ENCODE data around the gene CD99L2.

CD99L2 gene

DNA sequence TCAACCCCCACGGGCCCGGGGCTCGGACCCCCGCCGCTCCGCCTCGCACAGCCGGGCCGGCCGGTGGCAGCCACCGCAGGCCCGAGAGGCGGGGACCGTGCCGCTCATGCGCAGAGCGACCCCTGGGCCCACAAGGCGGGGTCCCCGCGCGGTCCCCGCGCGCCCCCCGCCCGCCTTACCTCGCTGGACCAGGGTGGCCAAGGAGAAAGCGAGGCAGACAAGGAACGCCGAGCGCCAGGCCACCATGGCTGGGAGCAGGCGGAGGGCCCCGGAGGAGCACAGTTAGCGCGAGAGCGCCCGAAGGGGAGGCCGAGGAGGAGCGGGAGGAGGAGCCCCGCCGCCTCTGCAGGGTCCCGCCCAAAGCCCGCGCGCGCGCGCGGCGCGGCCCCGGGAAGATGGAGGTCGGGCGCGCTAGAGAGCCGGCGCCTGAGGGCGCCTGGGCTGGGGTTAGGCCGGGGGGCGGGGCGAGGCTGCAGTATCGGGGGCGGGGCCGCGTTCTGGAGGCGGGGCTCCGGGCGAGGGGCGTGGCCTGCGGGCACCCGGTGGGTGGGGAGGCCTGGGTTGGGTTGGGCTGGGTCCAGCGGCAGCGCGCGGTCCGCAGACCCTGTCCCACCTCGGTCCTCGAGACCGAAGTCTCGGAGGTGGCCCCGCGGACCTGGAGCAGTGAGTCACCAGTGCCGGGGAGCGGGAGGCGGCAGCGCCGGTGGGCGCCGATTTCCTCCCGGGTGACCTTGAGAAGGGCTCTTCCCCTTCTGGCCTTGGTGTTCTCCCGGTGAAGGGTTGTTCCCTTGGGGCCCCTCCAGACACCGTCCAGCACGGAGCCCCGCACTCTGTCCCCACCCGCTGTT lies at the start of gene CD99L2:
CD99L2 (minus strand) TSS at position 326 of the 848 bp plus-strand sequence; CDS start at position 246, 80 bp downstream.
- no peaks in the 10 kb centered on the region for H3K9me3 ChIP-seq (ENCODE audit: control insufficient read depth, insufficient read depth, low read length)
- H3K4me3 ChIP-seq (ENCODE audit: low read depth, low read length): peak within 1 kb of the TSS; percentile 73
- peak within 1 kb of the TSS; percentile 66 for H3K9ac ChIP-seq (ENCODE audit: low read depth, low read length)
- peaks cover 10% of the 10 kb centered on the region for H3K27me3 ChIP-seq (ENCODE audit: control insufficient read depth, insufficient read depth, low read length)
- no peaks in the 10 kb centered on the region for H3K36me3 ChIP-seq (ENCODE audit: control insufficient read depth, insufficient read depth, low read length)
- H3K4me1 ChIP-seq (ENCODE audit: control insufficient read depth, insufficient read depth, low read length): peaks cover 26% of the 10 kb centered on the region

DNA sequence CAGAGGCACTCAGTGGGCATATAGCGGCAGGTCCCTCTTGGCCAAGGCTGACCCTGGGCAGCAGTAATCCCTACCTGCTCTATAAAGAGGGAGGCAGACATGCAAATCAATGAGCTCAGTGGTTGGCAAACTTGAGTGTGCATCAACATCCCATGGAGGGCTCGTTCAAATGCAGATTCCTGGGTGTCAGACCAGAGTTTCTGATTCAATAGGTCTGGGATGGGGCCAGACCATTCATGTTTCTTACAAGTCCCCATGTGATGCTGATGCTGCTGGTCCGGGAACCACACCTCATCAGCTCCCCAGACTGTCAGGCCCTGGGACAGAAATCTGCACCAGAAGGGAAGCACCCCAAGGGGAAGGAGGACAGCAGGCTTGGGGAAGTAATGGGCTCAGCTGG lies 45.8 kb upstream of the CD99L2 start:
- H3K4me3 ChIP-seq (ENCODE audit: low read depth, low read length): no peak overlapping the region
- H3K27me3 ChIP-seq (ENCODE audit: control insufficient read depth, insufficient read depth, low read length): peaks cover 4% of the 10 kb centered on the region
- H3K4me1 ChIP-seq (ENCODE audit: control insufficient read depth, insufficient read depth, low read length): peaks cover 6% of the 10 kb centered on the region
- H3K9ac ChIP-seq (ENCODE audit: low read depth, low read length): no peak overlapping the region
- H3K9me3 ChIP-seq (ENCODE audit: control insufficient read depth, insufficient read depth, low read length): no peaks in the 10 kb centered on the region
- H3K36me3 ChIP-seq (ENCODE audit: control insufficient read depth, insufficient read depth, low read length): no peaks in the 10 kb centered on the region

- Histone ChIP-seq H3K27me3 (ENCODE audit: control insufficient read depth, insufficient read depth, low read length) (peaks cover 4% of the 10 kb centered on the region), H3K9me3 (ENCODE audit: control insufficient read depth, insufficient read depth, low read length) (no peaks in the 10 kb centered on the region), H3K4me3 (ENCODE audit: low read depth, low read length) (no peak overlapping the region), H3K36me3 (ENCODE audit: control insufficient read depth, insufficient read depth, low read length) (no peaks in the 10 kb centered on the region), H3K4me1 (ENCODE audit: control insufficient read depth, insufficient read depth, low read length) (peaks cover 6% of the 10 kb centered on the region), H3K9ac (ENCODE audit: low read depth, low read length) (no peak overlapping the region)
These were observed 44.6 kb upstream of the CD99L2 start for GRCh38 chrX:150942942-150943594.

DNA sequence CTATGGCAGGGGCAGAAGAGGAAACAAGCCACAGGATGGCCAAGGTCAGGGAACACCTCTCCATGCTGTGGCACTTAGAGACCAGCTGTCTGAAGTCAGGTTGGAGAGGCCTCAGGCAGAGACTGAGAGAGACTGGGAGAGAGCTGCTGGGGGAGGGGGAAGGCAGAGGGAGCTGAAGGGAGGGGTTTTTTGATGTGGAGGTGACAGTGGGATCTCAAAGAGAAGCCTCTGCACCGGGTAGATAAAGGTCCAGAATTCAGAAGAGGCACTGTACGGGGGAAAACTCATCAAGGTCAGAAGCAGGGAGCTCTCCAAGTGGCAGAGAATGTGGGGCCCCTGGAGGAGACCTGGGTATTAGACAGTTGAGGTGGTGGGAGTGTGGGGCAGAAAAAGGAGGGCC lies 43.1 kb upstream of the CD99L2 start:
- no peaks in the 10 kb centered on the region for H3K9me3 ChIP-seq (ENCODE audit: control insufficient read depth, insufficient read depth, low read length)
- no peak overlapping the region for H3K4me3 ChIP-seq (ENCODE audit: low read depth, low read length)
- peaks cover 6% of the 10 kb centered on the region for H3K4me1 ChIP-seq (ENCODE audit: control insufficient read depth, insufficient read depth, low read length)
- no peak overlapping the region for H3K9ac ChIP-seq (ENCODE audit: low read depth, low read length)
- no peaks in the 10 kb centered on the region for H3K36me3 ChIP-seq (ENCODE audit: control insufficient read depth, insufficient read depth, low read length)
- peaks cover 4% of the 10 kb centered on the region for H3K27me3 ChIP-seq (ENCODE audit: control insufficient read depth, insufficient read depth, low read length)

- Histone ChIP-seq H3K4me1 (ENCODE audit: control insufficient read depth, insufficient read depth, low read length) (peaks cover 6% of the 10 kb centered on the region), H3K4me3 (ENCODE audit: low read depth, low read length) (no peak overlapping the region), H3K9me3 (ENCODE audit: control insufficient read depth, insufficient read depth, low read length) (no peaks in the 10 kb centered on the region), H3K9ac (ENCODE audit: low read depth, low read length) (no peak overlapping the region), H3K36me3 (ENCODE audit: control insufficient read depth, insufficient read depth, low read length) (no peaks in the 10 kb centered on the region), H3K27me3 (ENCODE audit: control insufficient read depth, insufficient read depth, low read length) (peaks cover 4% of the 10 kb centered on the region)
These were observed 42.5 kb upstream of the CD99L2 start for GRCh38 chrX:150940844-150941495.

DNA sequence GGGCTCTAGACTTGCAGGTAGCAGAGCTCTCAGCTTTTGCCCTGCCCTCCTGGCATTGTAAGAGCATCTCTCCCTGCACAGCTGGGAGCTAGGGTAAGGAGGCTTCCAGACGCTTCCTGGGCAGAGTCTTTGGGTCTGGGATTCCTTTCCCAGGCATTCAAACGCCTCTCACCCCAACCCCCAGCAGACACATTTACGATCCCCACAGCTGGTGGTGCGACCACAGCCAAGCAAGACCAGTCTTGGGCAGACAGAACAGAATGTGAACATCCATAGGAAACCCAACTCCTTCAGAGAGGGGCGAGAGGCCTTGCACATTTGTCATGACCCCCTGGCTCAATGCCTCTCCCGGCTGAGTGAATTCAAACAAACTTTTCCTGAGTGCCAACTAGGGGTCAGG lies 38.1 kb upstream of the CD99L2 start:
- H3K36me3 ChIP-seq (ENCODE audit: control insufficient read depth, insufficient read depth, low read length): no peaks in the 10 kb centered on the region
- H3K4me3 ChIP-seq (ENCODE audit: low read depth, low read length): no peak overlapping the region
- H3K9ac ChIP-seq (ENCODE audit: low read depth, low read length): no peak overlapping the region
- H3K4me1 ChIP-seq (ENCODE audit: control insufficient read depth, insufficient read depth, low read length): peaks cover 21% of the 10 kb centered on the region
- no peaks in the 10 kb centered on the region for H3K27me3 ChIP-seq (ENCODE audit: control insufficient read depth, insufficient read depth, low read length)
- no peaks in the 10 kb centered on the region for H3K9me3 ChIP-seq (ENCODE audit: control insufficient read depth, insufficient read depth, low read length)

DNA sequence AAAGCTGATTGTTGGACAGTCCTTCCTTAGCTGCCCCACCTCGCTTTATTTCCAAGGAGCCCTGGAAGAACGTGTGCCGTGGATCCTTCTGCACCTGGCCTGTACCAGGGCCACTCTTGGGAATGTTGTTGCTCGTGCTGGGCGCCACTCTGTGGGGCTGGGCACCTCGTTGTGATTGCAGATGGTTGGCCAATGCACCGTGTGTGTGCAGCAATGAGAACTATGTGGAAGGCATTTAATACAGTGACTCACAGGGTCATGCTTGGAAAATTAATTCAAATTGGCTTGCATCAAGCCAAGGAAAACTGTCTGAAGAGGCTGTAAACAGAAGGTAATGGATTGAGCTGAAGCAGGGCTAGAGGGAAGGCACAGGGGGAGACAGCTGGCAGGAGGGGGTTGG lies 37.0 kb upstream of the CD99L2 start:
- H3K4me1 ChIP-seq (ENCODE audit: control insufficient read depth, insufficient read depth, low read length): peaks cover 18% of the 10 kb centered on the region
- H3K27me3 ChIP-seq (ENCODE audit: control insufficient read depth, insufficient read depth, low read length): no peaks in the 10 kb centered on the region
- H3K9ac ChIP-seq (ENCODE audit: low read depth, low read length): no peak overlapping the region

GRCh38 chrX:150934453-150934852 lies 36.0 kb upstream of the CD99L2 start:
- H3K9ac ChIP-seq (ENCODE audit: low read depth, low read length): no peak overlapping the region
- no peaks in the 10 kb centered on the region for H3K9me3 ChIP-seq (ENCODE audit: control insufficient read depth, insufficient read depth, low read length)
- no peaks in the 10 kb centered on the region for H3K27me3 ChIP-seq (ENCODE audit: control insufficient read depth, insufficient read depth, low read length)
- no peaks in the 10 kb centered on the region for H3K36me3 ChIP-seq (ENCODE audit: control insufficient read depth, insufficient read depth, low read length)
- peaks cover 18% of the 10 kb centered on the region for H3K4me1 ChIP-seq (ENCODE audit: control insufficient read depth, insufficient read depth, low read length)
- H3K4me3 ChIP-seq (ENCODE audit: low read depth, low read length): no peak overlapping the region

More for the DNA sequence above, 37.0 kb upstream of the CD99L2 start:
- H3K9me3 ChIP-seq (ENCODE audit: control insufficient read depth, insufficient read depth, low read length): no peaks in the 10 kb centered on the region
- H3K4me3 ChIP-seq (ENCODE audit: low read depth, low read length): no peak overlapping the region
- no peaks in the 10 kb centered on the region for H3K36me3 ChIP-seq (ENCODE audit: control insufficient read depth, insufficient read depth, low read length)

DNA sequence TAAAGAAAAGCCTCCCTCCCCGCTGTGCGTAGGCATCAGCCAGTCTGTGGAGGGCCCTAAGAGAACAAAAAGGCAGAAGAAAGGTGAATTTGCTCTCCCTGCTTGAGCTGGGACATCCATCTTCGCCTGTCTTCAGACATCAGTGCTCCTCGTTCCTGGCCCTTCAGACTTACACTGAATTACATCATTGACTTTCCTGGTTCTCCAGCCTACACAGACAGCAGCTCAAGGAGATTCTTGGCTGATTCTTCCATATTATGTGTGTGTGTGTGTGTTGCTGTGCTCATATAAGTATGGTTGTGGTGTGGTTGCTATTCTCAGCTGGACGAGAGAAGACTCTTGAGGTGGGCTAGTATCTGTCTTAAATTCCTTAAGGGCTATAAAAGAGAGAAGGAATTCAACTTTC lies 35.5 kb upstream of the CD99L2 start:
- H3K4me3 ChIP-seq (ENCODE audit: low read depth, low read length): no peak overlapping the region
- no peaks in the 10 kb centered on the region for H3K27me3 ChIP-seq (ENCODE audit: control insufficient read depth, insufficient read depth, low read length)

GRCh38 chrX:150929058-150929457 lies 30.6 kb upstream of the CD99L2 start:
- Histone ChIP-seq H3K27me3 (ENCODE audit: control insufficient read depth, insufficient read depth, low read length) (no peaks in the 10 kb centered on the region), H3K36me3 (ENCODE audit: control insufficient read depth, insufficient read depth, low read length) (no peaks in the 10 kb centered on the region)

More for the DNA sequence above, 35.5 kb upstream of the CD99L2 start:
- Histone ChIP-seq H3K9me3 (ENCODE audit: control insufficient read depth, insufficient read depth, low read length) (no peaks in the 10 kb centered on the region), H3K9ac (ENCODE audit: low read depth, low read length) (no peak overlapping the region), H3K4me1 (ENCODE audit: control insufficient read depth, insufficient read depth, low read length) (peaks cover 18% of the 10 kb centered on the region), H3K36me3 (ENCODE audit: control insufficient read depth, insufficient read depth, low read length) (no peaks in the 10 kb centered on the region)

DNA sequence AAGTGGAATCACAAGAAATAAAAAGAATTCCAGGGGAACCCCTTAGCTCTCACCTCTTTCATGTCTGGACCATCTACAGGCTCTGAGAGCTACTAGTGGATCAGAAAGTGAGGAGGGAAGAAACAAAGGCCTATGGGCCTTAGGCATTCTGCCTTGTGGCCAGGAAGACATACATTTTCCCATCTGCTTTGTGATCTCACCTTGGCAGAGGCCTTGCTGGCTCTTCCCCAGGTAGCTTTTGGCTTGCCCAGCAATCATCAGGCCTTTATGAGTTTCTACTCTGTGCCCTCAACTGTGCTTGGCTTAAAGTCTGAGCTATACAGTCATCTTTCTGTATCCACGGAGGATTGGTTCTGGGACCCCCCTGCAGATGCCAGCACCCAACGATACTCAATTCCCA lies 28.3 kb upstream of the CD99L2 start:
- no peak overlapping the region for H3K4me3 ChIP-seq (ENCODE audit: low read depth, low read length)
- no peaks in the 10 kb centered on the region for H3K27me3 ChIP-seq (ENCODE audit: control insufficient read depth, insufficient read depth, low read length)
- no peaks in the 10 kb centered on the region for H3K36me3 ChIP-seq (ENCODE audit: control insufficient read depth, insufficient read depth, low read length)
- H3K9me3 ChIP-seq (ENCODE audit: control insufficient read depth, insufficient read depth, low read length): no peaks in the 10 kb centered on the region
- H3K4me1 ChIP-seq (ENCODE audit: control insufficient read depth, insufficient read depth, low read length): peaks cover 5% of the 10 kb centered on the region
- no peak overlapping the region for H3K9ac ChIP-seq (ENCODE audit: low read depth, low read length)

More at GRCh38 chrX:150929058-150929457, 30.6 kb upstream of the CD99L2 start:
- Histone ChIP-seq H3K9ac (ENCODE audit: low read depth, low read length) (no peak overlapping the region), H3K9me3 (ENCODE audit: control insufficient read depth, insufficient read depth, low read length) (no peaks in the 10 kb centered on the region), H3K4me3 (ENCODE audit: low read depth, low read length) (no peak overlapping the region), H3K4me1 (ENCODE audit: control insufficient read depth, insufficient read depth, low read length) (peaks cover 9% of the 10 kb centered on the region)
